ENCODE data around the gene CCDC127. TPM values are rescaled to one million over a fixed set of nuclear protein-coding genes. Genes with fewer than 3 reads are reported as not detected.

The CCDC127 gene
- total and polyA plus RNA-seq, 2 donors (not counting 3 experiments of a cell fraction or from before 2014, with no cell fraction given): 3.4 to 6.3 TPM

DNA sequence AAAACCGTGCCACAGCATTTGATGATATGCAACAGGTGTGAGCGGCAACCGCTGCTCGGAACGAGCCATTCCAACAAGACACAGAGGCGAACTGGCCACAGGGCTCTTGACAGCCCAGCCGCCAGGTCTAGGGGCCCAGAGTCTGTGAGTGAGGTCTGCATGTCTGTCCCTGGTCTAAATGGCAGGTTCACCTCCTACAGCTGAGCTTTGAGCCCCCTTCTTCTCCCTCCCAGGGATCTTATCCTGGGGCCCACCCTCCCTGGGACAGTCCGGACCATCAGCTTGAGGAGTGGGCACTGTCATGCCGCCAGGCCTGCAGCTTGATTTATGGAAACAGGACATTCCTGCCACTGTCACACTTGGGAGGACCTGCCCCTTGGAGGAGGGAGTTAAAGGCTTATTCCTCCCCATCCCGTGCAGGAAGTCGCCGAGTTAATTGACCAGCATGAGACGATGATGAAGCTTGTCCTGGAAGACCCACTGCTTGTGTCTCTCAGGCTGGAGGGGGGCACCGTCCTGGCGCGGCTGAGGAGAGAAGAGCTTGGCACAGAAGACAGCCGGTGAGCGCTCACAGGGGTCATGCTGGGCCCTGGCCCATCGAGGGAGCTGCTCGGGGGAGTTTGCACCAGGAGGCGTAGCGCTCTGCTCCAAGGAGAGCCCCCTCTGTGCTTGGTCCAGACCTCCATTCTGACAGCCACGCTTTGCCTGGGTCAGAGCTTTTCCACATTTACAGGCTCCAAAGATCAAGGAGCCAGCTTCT, 62.1 kb downstream of the CCDC127 start:
- Histone ChIP-seq H4K20me1 (replicated peaks; ENCODE audit: control insufficient read depth, extremely low read depth, insufficient read depth, low read length) (no peaks in the 10 kb centered on the region), H3K4me1 (ENCODE audit: control insufficient read depth, extremely low read depth, insufficient read depth, low read length) (no peaks in the 10 kb centered on the region), H3K9me1 (replicated peaks; ENCODE audit: control insufficient read depth, extremely low read depth, insufficient read depth, low read length) (no peaks in the 10 kb centered on the region), H3K36me3 (ENCODE audit: control insufficient read depth in 2 of 2, extremely low read depth in 1 of 2, insufficient read depth in 2 of 2, low read length in 2 of 2) (no peaks in the 10 kb centered on the region), H3K4me2 (ENCODE audit: insufficient read depth, low read length) (no peak overlapping the region), H2AFZ (ENCODE audit: low read depth, low read length) (no peak overlapping the region), H3K4me3 (replicated peaks in 1 of 3; ENCODE audit: insufficient read depth in 1 of 3, low read depth in 1 of 3, low read length in 3 of 3) (no peak overlapping the region), H3K9ac (replicated peaks; ENCODE audit: extremely low read depth, insufficient read depth, low read length) (no peak overlapping the region), H3K27ac (ENCODE audit: insufficient read depth, low read depth, low read length) (no peak overlapping the region), H3K9me3 (replicated peaks; ENCODE audit: control insufficient read depth, insufficient read depth, low read length) (no peaks in the 10 kb centered on the region), H3K27me3 (ENCODE audit: control insufficient read depth in 2 of 2, insufficient read depth in 2 of 2, low read length in 2 of 2) (peaks cover 0 to 5% of the 10 kb centered on the region in 2 experiments), H3K79me2 (ENCODE audit: control insufficient read depth, insufficient read depth, low read length) (no peaks in the 10 kb centered on the region)
- CTCF ChIA-PET: interaction anchor here (0.9 kb wide), 1 partner anchor 16 kb away, joined by 3 read pairs; no protein-coding TSS in a partner anchor
- POLR2A ChIA-PET: no interaction called here
- intact Hi-C loops (cut with micrococcal nuclease) (no loop called here), dilution Hi-C loops (cut with MboI; ENCODE audit: extremely low pct_ligation_motif_present, low sequenced_read_pairs) (no loop called here)
- FAIRE-seq (no peak), DNase-seq (ENCODE audit: low read depth, low spot score) (no peak)
- no TSS peak for BruUV-seq (replicated peaks)
- no peak for TF ChIP-seq POLR2AphosphoS5 (IDR thresholded peaks at IDR 0.05; ENCODE audit: insufficient read depth, low read depth, low read length)
- TF ChIP-seq FOS (IDR thresholded peaks at IDR 0.05; ENCODE audit: borderline replicate concordance, insufficient read depth, low read length): no peak
- no peak for TF ChIP-seq GATA2 (IDR thresholded peaks at IDR 0.05; ENCODE audit: insufficient read depth, insufficient read length, low read depth, low read length)
- no peak for TF ChIP-seq MYC (IDR thresholded peaks at IDR 0.05; ENCODE audit: low read depth, low read length)
- TF ChIP-seq, protein P1, sequence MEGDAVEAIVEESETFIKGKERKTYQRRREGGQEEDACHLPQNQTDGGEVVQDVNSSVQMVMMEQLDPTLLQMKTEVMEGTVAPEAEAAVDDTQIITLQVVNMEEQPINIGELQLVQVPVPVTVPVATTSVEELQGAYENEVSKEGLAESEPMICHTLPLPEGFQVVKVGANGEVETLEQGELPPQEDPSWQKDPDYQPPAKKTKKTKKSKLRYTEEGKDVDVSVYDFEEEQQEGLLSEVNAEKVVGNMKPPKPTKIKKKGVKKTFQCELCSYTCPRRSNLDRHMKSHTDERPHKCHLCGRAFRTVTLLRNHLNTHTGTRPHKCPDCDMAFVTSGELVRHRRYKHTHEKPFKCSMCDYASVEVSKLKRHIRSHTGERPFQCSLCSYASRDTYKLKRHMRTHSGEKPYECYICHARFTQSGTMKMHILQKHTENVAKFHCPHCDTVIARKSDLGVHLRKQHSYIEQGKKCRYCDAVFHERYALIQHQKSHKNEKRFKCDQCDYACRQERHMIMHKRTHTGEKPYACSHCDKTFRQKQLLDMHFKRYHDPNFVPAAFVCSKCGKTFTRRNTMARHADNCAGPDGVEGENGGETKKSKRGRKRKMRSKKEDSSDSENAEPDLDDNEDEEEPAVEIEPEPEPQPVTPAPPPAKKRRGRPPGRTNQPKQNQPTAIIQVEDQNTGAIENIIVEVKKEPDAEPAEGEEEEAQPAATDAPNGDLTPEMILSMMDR (IDR thresholded peaks at IDR 0.05; ENCODE audit: extremely low read depth in 1 of 2, insufficient read depth in 1 of 2, low read depth in 1 of 2, low read length in 2 of 2): no peak
- TF ChIP-seq MAX (IDR thresholded peaks at IDR 0.05; ENCODE audit: insufficient read depth, insufficient read length): no peak
- no peak for TF ChIP-seq JUN (IDR thresholded peaks at IDR 0.05; ENCODE audit: borderline replicate concordance, insufficient read depth, insufficient read length, low read depth)
- TF ChIP-seq EZH2 (IDR thresholded peaks at IDR 0.05; ENCODE audit: borderline replicate concordance, low read depth, low read length, severe bottlenecking): no peak
- TF ChIP-seq POLR2A (IDR thresholded peaks at IDR 0.05; ENCODE audit: low read depth, low read length): no peak

Data from endothelial cell of umbilical vein (primary cell).